DOHH2 (cell line): ENCODE data around the gene TBCC.
"Not testable (repeated sequence)": the region's sequence is repeated elsewhere in the genome, so short reads cannot be mapped to it uniquely, and the experiment has no call there.

Source experiments
- H3F3A ChIP-seq: fragments of 200-600 bp; sonication (generic), shearing (Covaris generic); 2 replicates; pipeline ENCODE4 v1.6.0; 2016; ENCODE audit warnings: antibody characterized with exemption, mild to moderate bottlenecking; ENCODE audit not compliant: control insufficient read depth, insufficient read depth
- H3K27ac ChIP-seq: fragments of 200-600 bp; sonication (generic); 2 replicates; pipeline ENCODE4 v1.5.1; 2014; ENCODE audit warnings: low read depth, mild to moderate bottlenecking, low read length, moderate library complexity
- H3K27me3 ChIP-seq: fragments of 200-600 bp; sonication (generic); 2 replicates; pipeline ENCODE4 v1.6.1; 2014; ENCODE audit warnings: mild to moderate bottlenecking, low read length, mixed read lengths; ENCODE audit not compliant: control insufficient read depth
- H3K36me3 ChIP-seq: fragments of 200-600 bp; sonication (generic); 2 replicates; pipeline ENCODE4 v1.6.1; 2014; ENCODE audit warnings: mild to moderate bottlenecking, low read length, moderate library complexity, mixed read lengths; ENCODE audit not compliant: control insufficient read depth
- H3K4me1 ChIP-seq: fragments of 200-600 bp; sonication (generic); 2 replicates; pipeline ENCODE4 v1.6.1; 2014; ENCODE audit warnings: mild to moderate bottlenecking, low read length, mixed read lengths; ENCODE audit not compliant: control insufficient read depth
- H3K4me2 ChIP-seq: fragments of 200-600 bp; sonication (generic); 2 replicates; pipeline ENCODE4 v1.6.0; 2014; ENCODE audit warnings: mild to moderate bottlenecking, low read length, moderate library complexity
- H3K4me3 ChIP-seq: fragments of 200-600 bp; sonication (generic); 2 replicates; pipeline ENCODE4 v1.5.1; 2014; ENCODE audit warnings: mild to moderate bottlenecking, low read length, mixed read lengths
- H3K79me2 ChIP-seq: fragments of 200-600 bp; sonication (generic); 2 replicates; pipeline ENCODE4 v1.6.1; 2014; ENCODE audit warnings: mild to moderate bottlenecking, low read length, mixed read lengths; ENCODE audit not compliant: control insufficient read depth
- H3K9me2 ChIP-seq: fragments of 200-600 bp; sonication (generic); replicated peaks from 2 replicates; pipeline ENCODE4 v1.6.1; 2014; ENCODE audit warnings: mild to moderate bottlenecking, low read length, mixed read lengths; ENCODE audit not compliant: control insufficient read depth
- H3K9me3 ChIP-seq: fragments of 200-600 bp; sonication (generic); 2 replicates; pipeline ENCODE4 v1.6.1; 2014; ENCODE audit warnings: antibody characterized with exemption, low read length, mixed read lengths; ENCODE audit not compliant: control insufficient read depth, insufficient read depth
- H4K20me1 ChIP-seq: fragments of 200-600 bp; sonication (generic); 2 replicates; pipeline ENCODE4 v1.6.0; 2014; ENCODE audit warnings: low read depth, mild to moderate bottlenecking, antibody characterized with exemption, low read length, moderate library complexity; ENCODE audit not compliant: control insufficient read depth, insufficient read depth
- EZH2phosphoT487 ChIP-seq: fragments of 200-600 bp; sonication (generic); IDR thresholded peaks from 2 replicates; pipeline ENCODE4 v1.6.1; 2017; ENCODE audit warnings: borderline replicate concordance, mild to moderate bottlenecking, antibody characterized with exemption, low read length, moderate library complexity, mixed read lengths
- TF ChIP-seq, protein P1 (sequence below): fragments of 200-600 bp; sonication (generic); IDR thresholded peaks from one replicate; pipeline ENCODE4 v1.5.1; 2014; ENCODE audit warnings: antibody characterized with exemption, mild to moderate bottlenecking, low read depth, low read length; ENCODE audit not compliant: poor library complexity, severe bottlenecking

TBCC gene

DNA sequence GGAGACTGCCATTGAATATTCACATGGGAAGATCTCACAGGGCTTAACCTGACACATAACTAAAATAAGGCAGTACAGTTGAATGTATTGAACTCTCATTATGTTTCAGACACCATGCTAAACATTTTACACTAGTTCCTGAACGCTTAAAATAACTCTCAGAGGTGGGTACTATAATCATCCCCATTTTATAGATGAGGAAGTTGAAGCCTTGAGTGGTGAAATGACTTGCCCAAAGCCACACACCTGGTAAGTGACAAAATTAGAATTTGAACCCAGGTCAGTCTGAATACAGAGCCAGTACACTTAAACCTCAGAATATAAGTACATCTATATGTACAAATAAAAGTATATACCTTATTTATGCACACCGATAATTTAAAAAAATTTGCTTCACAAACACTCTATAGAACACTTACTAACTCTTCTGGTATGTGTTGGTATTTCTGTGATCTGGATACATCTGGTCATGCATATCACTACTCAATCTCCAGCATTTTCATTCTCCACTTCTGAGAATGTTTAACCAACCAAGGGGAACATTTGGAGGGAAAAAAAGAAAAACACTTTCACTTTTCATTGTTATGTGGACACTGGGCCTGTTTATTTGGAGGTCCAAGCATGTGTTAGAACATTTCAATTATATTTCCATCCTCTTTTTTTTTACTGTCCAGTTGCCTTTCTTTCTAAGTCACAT lies 31.4 kb upstream of the TBCC start:
- Histone ChIP-seq H4K20me1 (no peaks in the 10 kb centered on the region), H3K4me2 (peak overlapping the region; percentile 88), H3K27me3 (no peaks in the 10 kb centered on the region), H3K9me3 (no peaks in the 10 kb centered on the region), H3K27ac (peak overlapping the region; percentile 99), H3K4me3 (peak overlapping the region; percentile 56), H3F3A (peaks cover 63% of the 10 kb centered on the region), H3K79me2 (peaks cover 60% of the 10 kb centered on the region), H3K36me3 (peaks cover 10% of the 10 kb centered on the region; the same call in 1 of the 2 replicates), H3K9me2 (no peaks in the 10 kb centered on the region), H3K4me1 (peaks cover 90% of the 10 kb centered on the region)
- TF ChIP-seq EZH2phosphoT487, result no peak
- TF ChIP-seq, protein P1, sequence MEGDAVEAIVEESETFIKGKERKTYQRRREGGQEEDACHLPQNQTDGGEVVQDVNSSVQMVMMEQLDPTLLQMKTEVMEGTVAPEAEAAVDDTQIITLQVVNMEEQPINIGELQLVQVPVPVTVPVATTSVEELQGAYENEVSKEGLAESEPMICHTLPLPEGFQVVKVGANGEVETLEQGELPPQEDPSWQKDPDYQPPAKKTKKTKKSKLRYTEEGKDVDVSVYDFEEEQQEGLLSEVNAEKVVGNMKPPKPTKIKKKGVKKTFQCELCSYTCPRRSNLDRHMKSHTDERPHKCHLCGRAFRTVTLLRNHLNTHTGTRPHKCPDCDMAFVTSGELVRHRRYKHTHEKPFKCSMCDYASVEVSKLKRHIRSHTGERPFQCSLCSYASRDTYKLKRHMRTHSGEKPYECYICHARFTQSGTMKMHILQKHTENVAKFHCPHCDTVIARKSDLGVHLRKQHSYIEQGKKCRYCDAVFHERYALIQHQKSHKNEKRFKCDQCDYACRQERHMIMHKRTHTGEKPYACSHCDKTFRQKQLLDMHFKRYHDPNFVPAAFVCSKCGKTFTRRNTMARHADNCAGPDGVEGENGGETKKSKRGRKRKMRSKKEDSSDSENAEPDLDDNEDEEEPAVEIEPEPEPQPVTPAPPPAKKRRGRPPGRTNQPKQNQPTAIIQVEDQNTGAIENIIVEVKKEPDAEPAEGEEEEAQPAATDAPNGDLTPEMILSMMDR, result no peak

DNA sequence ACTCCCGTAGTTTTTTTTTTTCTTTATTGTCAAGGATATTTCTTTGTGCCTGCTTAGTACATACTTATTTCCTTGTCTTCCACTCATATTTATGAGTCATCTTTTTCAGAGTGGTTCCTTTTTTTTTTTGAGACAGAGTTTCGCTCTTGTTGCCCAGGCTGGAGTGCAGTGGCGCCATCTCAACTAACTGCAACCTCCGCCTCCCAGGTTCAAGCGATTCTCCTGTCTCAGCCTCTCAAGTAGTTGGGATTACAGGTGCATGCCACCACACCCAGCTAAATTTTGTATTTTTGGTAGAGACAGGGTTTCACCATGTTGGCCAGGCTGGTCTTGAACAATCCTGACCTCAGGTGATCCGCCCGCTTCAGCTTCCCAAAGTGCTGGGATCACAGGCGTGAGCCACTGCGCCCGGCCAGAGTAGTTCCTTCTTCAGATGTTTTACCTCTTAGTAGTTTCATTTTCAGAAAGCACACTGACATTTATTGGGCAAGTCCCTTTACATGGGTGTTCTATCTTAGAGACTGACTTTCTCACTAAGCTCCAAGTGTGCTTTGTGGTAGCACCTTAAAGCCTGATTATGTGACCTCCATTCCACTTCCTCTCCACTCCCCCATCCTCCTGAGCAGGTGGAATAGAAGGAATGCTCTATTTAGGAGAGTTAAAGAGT lies 29.1 kb upstream of the TBCC start:
- H3K36me3 ChIP-seq, result peaks cover 10% of the 10 kb centered on the region; the same call in 1 of the 2 replicates
- not testable (repeated sequence) for H4K20me1 ChIP-seq, H3K27me3 ChIP-seq, H3K9me2 ChIP-seq, H3K9me3 ChIP-seq
- peak overlapping the region; percentile 67 for H3K4me3 ChIP-seq
- peak overlapping the region; percentile 95 for H3K4me2 ChIP-seq
- H3K79me2 ChIP-seq, result peaks cover 55% of the 10 kb centered on the region
- H3K4me1 ChIP-seq, result peaks cover 98% of the 10 kb centered on the region
- H3F3A ChIP-seq, result peaks cover 68% of the 10 kb centered on the region
- peak overlapping the region; percentile 99 for H3K27ac ChIP-seq

DNA sequence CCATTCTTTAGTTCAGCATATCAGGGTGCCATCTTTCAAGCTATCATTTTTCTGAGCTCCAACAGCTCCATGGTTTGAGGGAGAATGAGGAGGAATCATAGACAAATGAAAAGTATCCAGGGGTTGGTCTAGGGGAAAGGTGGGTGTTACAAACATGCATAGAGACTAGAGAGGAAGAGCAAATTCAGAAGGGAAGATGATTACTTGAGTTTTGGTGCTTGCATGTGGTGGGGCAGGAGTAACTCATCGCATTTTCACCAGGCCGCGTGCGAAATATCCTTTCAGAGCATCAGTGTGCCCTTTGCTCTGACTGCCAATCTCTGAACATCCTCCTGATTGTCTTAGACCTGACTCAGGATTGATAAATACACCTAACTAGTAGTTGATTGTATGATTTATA lies 28.3 kb upstream of the TBCC start:
- H3K36me3 ChIP-seq, result peaks cover 10% of the 10 kb centered on the region; the same call in 1 of the 2 replicates
- no peaks in the 10 kb centered on the region for H3K27me3 ChIP-seq
- peak overlapping the region; percentile 99 for H3K27ac ChIP-seq
- H3K4me1 ChIP-seq, result peaks cover 98% of the 10 kb centered on the region
- peak overlapping the region; percentile 67 for H3K4me3 ChIP-seq
- no peaks in the 10 kb centered on the region for H3K9me2 ChIP-seq
- TF ChIP-seq EZH2phosphoT487, result no peak
- TF ChIP-seq, protein P1, result no peak
- peaks cover 47% of the 10 kb centered on the region for H3K79me2 ChIP-seq
- no peaks in the 10 kb centered on the region for H4K20me1 ChIP-seq
- peak overlapping the region; percentile 95 for H3K4me2 ChIP-seq
- H3K9me3 ChIP-seq, result no peaks in the 10 kb centered on the region
- peaks cover 66% of the 10 kb centered on the region for H3F3A ChIP-seq

DNA sequence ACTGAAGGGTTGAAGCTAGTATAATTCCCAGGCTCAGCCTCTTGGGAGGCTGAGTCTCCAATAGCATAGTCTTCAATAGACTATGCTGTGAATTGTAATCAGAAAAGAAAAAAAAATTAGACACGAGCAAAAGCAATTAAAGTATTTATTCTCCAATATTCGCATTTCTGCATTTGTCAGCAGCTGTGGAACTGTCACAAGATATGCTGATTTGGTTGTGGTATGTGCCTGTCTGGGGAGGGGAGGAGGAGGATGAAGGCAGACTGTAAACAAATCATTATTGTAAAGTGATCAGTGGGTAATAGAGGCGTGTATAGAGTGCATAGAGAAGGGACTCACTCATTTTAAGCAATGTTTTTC lies 25.8 kb upstream of the TBCC start:
- Histone ChIP-seq H3K27ac (peak overlapping the region; percentile 92), H3K9me3 (no peaks in the 10 kb centered on the region), H3K4me3 (peak overlapping the region; percentile 61), H3K36me3 (0 out of 2 replicates have a peak, but pooled peaks cover 3% of the 10 kb centered on the region), H3K4me1 (peaks cover 74% of the 10 kb centered on the region), H4K20me1 (no peaks in the 10 kb centered on the region), H3K79me2 (peaks cover 26% of the 10 kb centered on the region), H3F3A (peaks cover 51% of the 10 kb centered on the region), H3K9me2 (no peaks in the 10 kb centered on the region), H3K27me3 (no peaks in the 10 kb centered on the region), H3K4me2 (peak overlapping the region; percentile 65)
- TF ChIP-seq, protein P1, result no peak
- TF ChIP-seq EZH2phosphoT487, result no peak
